ENCODE measurements around the gene SLC27A4.

- TF ChIP-seq CTCF (IDR thresholded peaks at IDR 0.05) = no peak
- TF ChIP-seq POLR2A (IDR thresholded peaks at IDR 0.05) = no peak
Observed at GRCh38 chr9:128382261-128382660, 41.9 kb downstream of the SLC27A4 start.

All from uterus (tissue), 2 donors.